NCI-H510A (cell line): ENCODE data around the gene FOXO1.

Source experiments
- DNase-seq: peaks from one replicate; lab custom pipeline; 2025; lab: John Stamatoyannopoulos, UW

FOXO1 gene

GRCh38 chr13:40506592-40507446, 159.6 kb downstream of the FOXO1 start:
- DNase-seq, result no peak
